C4-2B (cell line): Measurements from ENCODE around the gene REPS1.

Experiments
- H3K27ac ChIP-seq: fragments of 450-650 bp; 2 replicates; pipeline ENCODE4 v1.5.1; 2017
- ZFX ChIP-seq: fragments of 450-650 bp; IDR thresholded peaks from 2 replicates; pipeline ENCODE4 v1.6.1; 2017
- TF ChIP-seq, protein P1 (sequence below): fragments of 450-650 bp; conservative IDR thresholded peaks from 2 replicates; pipeline ENCODE4 v1.5.1; 2017; ENCODE audit warnings: mild to moderate bottlenecking

The REPS1 gene

GRCh38 chr6:139013185-139013800 is 25.2 kb upstream of the REPS1 start:
- H3K27ac ChIP-seq, result peak overlapping the region; percentile 51
- TF ChIP-seq ZFX, result no peak
- TF ChIP-seq, protein P1, sequence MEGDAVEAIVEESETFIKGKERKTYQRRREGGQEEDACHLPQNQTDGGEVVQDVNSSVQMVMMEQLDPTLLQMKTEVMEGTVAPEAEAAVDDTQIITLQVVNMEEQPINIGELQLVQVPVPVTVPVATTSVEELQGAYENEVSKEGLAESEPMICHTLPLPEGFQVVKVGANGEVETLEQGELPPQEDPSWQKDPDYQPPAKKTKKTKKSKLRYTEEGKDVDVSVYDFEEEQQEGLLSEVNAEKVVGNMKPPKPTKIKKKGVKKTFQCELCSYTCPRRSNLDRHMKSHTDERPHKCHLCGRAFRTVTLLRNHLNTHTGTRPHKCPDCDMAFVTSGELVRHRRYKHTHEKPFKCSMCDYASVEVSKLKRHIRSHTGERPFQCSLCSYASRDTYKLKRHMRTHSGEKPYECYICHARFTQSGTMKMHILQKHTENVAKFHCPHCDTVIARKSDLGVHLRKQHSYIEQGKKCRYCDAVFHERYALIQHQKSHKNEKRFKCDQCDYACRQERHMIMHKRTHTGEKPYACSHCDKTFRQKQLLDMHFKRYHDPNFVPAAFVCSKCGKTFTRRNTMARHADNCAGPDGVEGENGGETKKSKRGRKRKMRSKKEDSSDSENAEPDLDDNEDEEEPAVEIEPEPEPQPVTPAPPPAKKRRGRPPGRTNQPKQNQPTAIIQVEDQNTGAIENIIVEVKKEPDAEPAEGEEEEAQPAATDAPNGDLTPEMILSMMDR, result no peak

GRCh38 chr6:139011980-139012379 is 23.9 kb upstream of the REPS1 start:
- no peak for TF ChIP-seq ZFX
- TF ChIP-seq, protein P1, result no peak
- H3K27ac ChIP-seq, result no peak overlapping the region

GRCh38 chr6:139010674-139011073 is 22.6 kb upstream of the REPS1 start:
- TF ChIP-seq ZFX, result no peak
- TF ChIP-seq, protein P1, result no peak
- no peak overlapping the region for H3K27ac ChIP-seq

GRCh38 chr6:139008117-139008516 is 20.1 kb upstream of the REPS1 start:
- no peak overlapping the region for H3K27ac ChIP-seq
- TF ChIP-seq, protein P1, result no peak
- no peak for TF ChIP-seq ZFX

DNA sequence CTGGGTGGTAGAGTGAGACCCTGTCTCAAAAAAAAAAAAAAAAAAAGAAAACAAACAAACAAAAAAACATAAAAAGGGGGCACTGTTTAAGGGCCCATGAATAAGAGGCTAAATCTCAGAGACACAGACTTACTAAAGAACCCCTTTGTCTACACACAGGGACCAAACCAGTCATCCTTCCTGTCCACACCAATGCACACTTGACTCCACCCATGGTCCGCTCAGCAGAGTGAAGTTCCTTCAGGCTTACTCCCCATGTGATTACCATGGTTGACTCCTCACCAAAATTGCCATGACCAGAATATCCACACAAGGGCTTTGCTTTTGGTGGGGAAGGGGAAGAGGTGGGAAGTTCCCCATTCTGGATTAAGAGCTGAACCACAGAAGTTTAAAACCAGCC is 19.4 kb upstream of the REPS1 start:
- H3K27ac ChIP-seq, result no peak overlapping the region
- no peak for TF ChIP-seq ZFX
- TF ChIP-seq, protein P1, result no peak

GRCh38 chr6:139006477-139006876 is 18.4 kb upstream of the REPS1 start:
- TF ChIP-seq, protein P1, result no peak
- TF ChIP-seq ZFX, result no peak
- no peak overlapping the region for H3K27ac ChIP-seq

DNA sequence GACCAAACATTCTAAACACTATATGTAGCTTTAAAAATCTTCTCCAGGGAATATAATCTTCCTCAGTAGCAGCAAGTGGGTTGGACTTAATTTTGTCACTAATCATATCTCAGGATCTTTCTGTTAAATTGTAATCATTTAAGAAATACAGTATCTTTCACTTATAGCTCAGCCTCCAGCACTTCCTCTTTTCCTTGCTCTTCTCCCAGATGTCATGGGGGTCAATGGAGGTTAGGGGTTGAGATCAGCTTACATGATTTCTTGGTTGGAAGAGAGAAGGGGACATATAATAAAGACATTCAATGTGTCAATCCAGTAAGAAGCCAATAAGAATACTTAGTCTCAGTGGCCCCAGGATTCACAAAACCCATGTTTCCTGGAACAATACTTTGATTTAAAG is 15.7 kb upstream of the REPS1 start:
- H3K27ac ChIP-seq, result no peak overlapping the region

More for the DNA sequence above, 15.7 kb upstream of the REPS1 start:
- TF ChIP-seq, protein P1, result no peak
- no peak for TF ChIP-seq ZFX
